Measurements from ENCODE around the gene MS4A5. TPM values are rescaled to one million over a fixed set of nuclear protein-coding genes. Genes with fewer than 3 reads are reported as not detected.

The MS4A5 gene
- total and polyA plus RNA-seq, 2 experiments from 2014 or later = not detected

DNA sequence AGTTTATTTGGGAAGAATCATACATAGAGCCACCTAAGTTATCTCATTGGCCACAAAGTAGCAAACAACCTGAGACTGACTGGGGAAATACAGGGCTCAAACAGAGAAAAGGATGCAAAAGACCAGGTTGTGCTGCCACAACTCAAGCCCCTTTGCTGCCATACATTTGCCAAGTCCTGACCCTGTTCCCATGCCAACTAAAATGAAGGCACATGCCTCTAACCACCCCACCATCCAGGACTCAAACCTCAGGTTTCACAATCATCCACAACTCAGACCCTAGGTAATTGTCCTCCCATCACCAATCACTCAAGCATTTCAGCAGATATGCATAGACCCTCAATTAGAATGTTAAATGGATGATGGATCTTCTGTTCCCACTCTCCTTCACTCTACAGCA, 24.8 kb downstream of the MS4A5 start:
- TF ChIP-seq EZH2phosphoT487 (IDR thresholded peaks at IDR 0.05; ENCODE audit: low read depth, severe bottlenecking, unreplicated experiment) = no peak
- no peak for TF ChIP-seq CTCF (IDR thresholded peaks at IDR 0.05; ENCODE audit: poor library complexity)
- TF ChIP-seq EZH2 (IDR thresholded peaks at IDR 0.05; ENCODE audit: borderline replicate concordance) = no peak
- Histone ChIP-seq H3K79me2 (no peaks in the 10 kb centered on the region), H3K9me3 (ENCODE audit: low read depth) (no peaks in the 10 kb centered on the region), H2AFZ (no peak overlapping the region), H4K20me1 (ENCODE audit: insufficient read depth, poor library complexity, severe bottlenecking) (no peaks in the 10 kb centered on the region), H3K4me3 (no peak overlapping the region), H3K27ac (no peak overlapping the region), H3K27me3 (no peaks in the 10 kb centered on the region), H3K36me3 (replicated peaks; ENCODE audit: insufficient read depth, low read depth) (no peaks in the 10 kb centered on the region), H3K4me1 (ENCODE audit: insufficient read depth) (no peaks in the 10 kb centered on the region), H3K9me2 (replicated peaks; ENCODE audit: insufficient read depth) (no peaks in the 10 kb centered on the region), H3K4me2 (no peak overlapping the region)
- no peak for DNase-seq (ENCODE audit: low spot score)

GRCh38 chr11:60455531-60456042, 26.2 kb downstream of the MS4A5 start, which contains the start of gene MS4A1:
Gene MS4A1, plus strand, starts transcription at chr11:60455847. Its CDS starts 6,528 bp downstream, at chr11:60462375.
- WGBS (ENCODE audit: low lambda C conversion rate, missing lambda C conversion rate) = 62% methylated on average over 4 of the region's 4 CpGs
- TF ChIP-seq EZH2 (IDR thresholded peaks at IDR 0.05; ENCODE audit: borderline replicate concordance) (no peak), EZH2phosphoT487 (IDR thresholded peaks at IDR 0.05; ENCODE audit: low read depth, severe bottlenecking, unreplicated experiment) (no peak)
- no peaks in the 10 kb centered on the region for H3K4me1 ChIP-seq (ENCODE audit: insufficient read depth)
- H2AFZ ChIP-seq = no peak within 1 kb of the TSS
- H3K9me3 ChIP-seq (ENCODE audit: low read depth) = no peaks in the 10 kb centered on the region
- no peaks in the 10 kb centered on the region for H3K79me2 ChIP-seq
- DNase-seq (ENCODE audit: low spot score) = no peak
- H3K4me3 ChIP-seq = no peak within 1 kb of the TSS
- H3K27me3 ChIP-seq = no peaks in the 10 kb centered on the region
- H3K9me2 ChIP-seq (replicated peaks; ENCODE audit: insufficient read depth) = no peaks in the 10 kb centered on the region
- H4K20me1 ChIP-seq (ENCODE audit: insufficient read depth, poor library complexity, severe bottlenecking) = no peaks in the 10 kb centered on the region
- H3K36me3 ChIP-seq (replicated peaks; ENCODE audit: insufficient read depth, low read depth) = no peaks in the 10 kb centered on the region
- no peak within 1 kb of the TSS for H3K27ac ChIP-seq
- H3K4me2 ChIP-seq = no peak within 1 kb of the TSS

- Histone ChIP-seq H3K36me3 (replicated peaks; ENCODE audit: insufficient read depth, low read depth) (no peaks in the 10 kb centered on the region), H4K20me1 (ENCODE audit: insufficient read depth, poor library complexity, severe bottlenecking) (no peaks in the 10 kb centered on the region), H3K9me2 (replicated peaks; ENCODE audit: insufficient read depth) (no peaks in the 10 kb centered on the region), H3K27me3 (no peaks in the 10 kb centered on the region), H3K4me2 (no peak overlapping the region), H2AFZ (no peak overlapping the region), H3K9me3 (ENCODE audit: low read depth) (no peaks in the 10 kb centered on the region), H3K4me1 (ENCODE audit: insufficient read depth) (no peaks in the 10 kb centered on the region), H3K27ac (no peak overlapping the region), H3K4me3 (no peak overlapping the region), H3K79me2 (no peaks in the 10 kb centered on the region)
- WGBS (ENCODE audit: low lambda C conversion rate, missing lambda C conversion rate) = 69% methylated on average over 3 of the region's 3 CpGs
- TF ChIP-seq EZH2phosphoT487 (IDR thresholded peaks at IDR 0.05; ENCODE audit: low read depth, severe bottlenecking, unreplicated experiment) = no peak
- no peak for TF ChIP-seq EZH2 (IDR thresholded peaks at IDR 0.05; ENCODE audit: borderline replicate concordance)
- no peak for TF ChIP-seq CTCF (IDR thresholded peaks at IDR 0.05; ENCODE audit: poor library complexity)
- DNase-seq (ENCODE audit: low spot score) = no peak
These were observed 28.2 kb downstream of the MS4A5 start for GRCh38 chr11:60457576-60457975.

DNA sequence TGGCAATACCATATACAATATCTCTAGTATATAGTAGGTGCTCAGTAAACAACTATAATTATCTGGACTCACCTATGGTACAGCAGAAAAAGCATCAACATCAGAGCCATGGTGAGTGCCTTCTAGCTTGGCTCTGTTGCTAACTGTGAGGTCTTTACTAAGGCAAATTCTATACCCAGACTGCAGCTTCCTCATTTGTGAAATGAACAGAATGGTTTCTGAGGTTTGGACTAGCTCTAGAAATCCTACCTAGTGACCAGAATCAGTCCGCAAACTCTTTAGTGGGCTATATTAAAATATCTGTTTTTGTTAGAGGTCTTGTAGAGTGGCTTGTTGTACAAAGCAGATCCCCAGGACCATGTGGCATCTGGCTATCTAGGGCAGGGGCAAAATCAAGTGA, 30.0 kb downstream of the MS4A5 start:
- Histone ChIP-seq H3K79me2 (no peaks in the 10 kb centered on the region), H3K27ac (no peak overlapping the region), H3K36me3 (replicated peaks; ENCODE audit: insufficient read depth, low read depth) (no peaks in the 10 kb centered on the region), H3K4me3 (no peak overlapping the region), H3K9me3 (ENCODE audit: low read depth) (no peaks in the 10 kb centered on the region), H3K9me2 (replicated peaks; ENCODE audit: insufficient read depth) (no peaks in the 10 kb centered on the region), H3K27me3 (no peaks in the 10 kb centered on the region), H3K4me2 (no peak overlapping the region), H3K4me1 (ENCODE audit: insufficient read depth) (no peaks in the 10 kb centered on the region), H4K20me1 (ENCODE audit: insufficient read depth, poor library complexity, severe bottlenecking) (no peaks in the 10 kb centered on the region), H2AFZ (no peak overlapping the region)
- TF ChIP-seq EZH2 (IDR thresholded peaks at IDR 0.05; ENCODE audit: borderline replicate concordance) = no peak
- TF ChIP-seq EZH2phosphoT487 (IDR thresholded peaks at IDR 0.05; ENCODE audit: low read depth, severe bottlenecking, unreplicated experiment) = no peak
- no peak for TF ChIP-seq CTCF (IDR thresholded peaks at IDR 0.05; ENCODE audit: poor library complexity)
- 100% methylated on average over 1 of the region's 1 CpG for WGBS (ENCODE audit: low lambda C conversion rate, missing lambda C conversion rate)
- DNase-seq (ENCODE audit: low spot score) = no peak

Measured in hepatocyte (in vitro differentiated cells).